Sigmoid colon (tissue), 4 donors: ENCODE data around the gene ANO2.

Source experiments
- EP300 ChIP-seq, 4 donors: sonication (generic); formaldehyde crosslinking; IDR thresholded peaks; one replicate each; pipeline ENCODE4 v1.6.1; 2017; ENCODE audit warnings: antibody characterized with exemption in 4 of 4
- POLR2A ChIP-seq, 2 donors: fragments of 450-650 bp; IDR thresholded peaks; one replicate each; pipeline ENCODE4 v1.6.1; 2016; ENCODE audit warnings: antibody characterized with exemption in 2 of 2, mild to moderate bottlenecking in 2 of 2, moderate library complexity in 2 of 2
- POLR2AphosphoS5 ChIP-seq, 4 donors: sonication (generic); formaldehyde crosslinking; IDR thresholded peaks; one replicate each; pipeline ENCODE4 v1.6.1; 2017; ENCODE audit warnings: antibody characterized with exemption in 4 of 4
- TF ChIP-seq, protein P1 (sequence below), 4 experiments: fragments of 450-650 bp in 3 of 4; fragments of 200-600 bp in 1 of 4; IDR thresholded peaks; one replicate each; pipeline ENCODE4 v1.5.1; 2016 to 2019; ENCODE audit warnings: antibody characterized with exemption in 4 of 4, mild to moderate bottlenecking in 3 of 4, moderate library complexity in 2 of 4

DNA sequence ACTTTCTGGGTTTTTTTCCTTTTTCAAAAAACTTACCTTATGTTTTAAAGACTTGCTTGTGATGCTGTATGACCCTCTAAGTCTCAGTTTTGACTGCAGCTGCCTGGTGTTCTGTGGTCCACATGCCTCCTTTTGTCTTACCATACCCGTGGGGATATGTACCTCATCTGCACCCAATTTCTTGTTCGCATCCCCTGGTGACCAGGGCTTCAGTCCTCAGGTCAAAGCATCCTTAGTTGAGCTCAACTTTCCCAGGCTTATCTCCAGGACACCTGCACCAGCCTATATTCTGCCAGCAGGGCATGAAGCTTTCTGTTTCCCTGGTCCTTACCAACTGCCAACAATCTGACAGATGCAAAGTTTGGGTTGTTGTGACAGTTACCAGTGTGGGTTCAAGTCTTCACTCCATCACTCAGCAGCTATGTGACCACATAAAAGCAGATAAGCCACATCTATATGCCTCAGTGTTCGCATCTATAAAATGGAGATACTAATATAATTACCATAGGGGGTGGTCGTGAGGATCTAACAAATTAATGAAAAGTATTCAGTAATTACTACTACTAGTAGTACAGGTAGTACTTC lies 419.2 kb downstream of the ANO2 start:
- TF ChIP-seq, protein P1, sequence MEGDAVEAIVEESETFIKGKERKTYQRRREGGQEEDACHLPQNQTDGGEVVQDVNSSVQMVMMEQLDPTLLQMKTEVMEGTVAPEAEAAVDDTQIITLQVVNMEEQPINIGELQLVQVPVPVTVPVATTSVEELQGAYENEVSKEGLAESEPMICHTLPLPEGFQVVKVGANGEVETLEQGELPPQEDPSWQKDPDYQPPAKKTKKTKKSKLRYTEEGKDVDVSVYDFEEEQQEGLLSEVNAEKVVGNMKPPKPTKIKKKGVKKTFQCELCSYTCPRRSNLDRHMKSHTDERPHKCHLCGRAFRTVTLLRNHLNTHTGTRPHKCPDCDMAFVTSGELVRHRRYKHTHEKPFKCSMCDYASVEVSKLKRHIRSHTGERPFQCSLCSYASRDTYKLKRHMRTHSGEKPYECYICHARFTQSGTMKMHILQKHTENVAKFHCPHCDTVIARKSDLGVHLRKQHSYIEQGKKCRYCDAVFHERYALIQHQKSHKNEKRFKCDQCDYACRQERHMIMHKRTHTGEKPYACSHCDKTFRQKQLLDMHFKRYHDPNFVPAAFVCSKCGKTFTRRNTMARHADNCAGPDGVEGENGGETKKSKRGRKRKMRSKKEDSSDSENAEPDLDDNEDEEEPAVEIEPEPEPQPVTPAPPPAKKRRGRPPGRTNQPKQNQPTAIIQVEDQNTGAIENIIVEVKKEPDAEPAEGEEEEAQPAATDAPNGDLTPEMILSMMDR (IDR thresholded peaks at IDR 0.05) = no peak
- TF ChIP-seq POLR2AphosphoS5 (IDR thresholded peaks at IDR 0.05) (no peak), EP300 (IDR thresholded peaks at IDR 0.05) (no peak), POLR2A (IDR thresholded peaks at IDR 0.05) (no peak)
